Progenitor cell of endocrine pancreas (in vitro differentiated cells): ENCODE results near the gene CDK7. TPM values are rescaled to one million over a fixed set of nuclear protein-coding genes. Genes with fewer than 3 reads are reported as not detected.
A peak's percentile ranks its signal among the peaks of the same experiment; 100 is the strongest.

ENCODE experiments used
- DNase-seq: peaks from one replicate; pipeline ENCODE4 v3.0.0; 2021; ENCODE audit warnings: low spot score; ENCODE audit not compliant: unreplicated experiment
- H3K27ac Mint-ChIP-seq: 2 replicates; pipeline ENCODE4 v1.8.0; 2021; ENCODE audit warnings: mild to moderate bottlenecking, moderate library complexity, mixed read lengths
- H3K27me3 Mint-ChIP-seq: 2 replicates; pipeline ENCODE4 v1.8.0; 2021; ENCODE audit warnings: mixed read lengths
- H3K36me3 Mint-ChIP-seq: 2 replicates; pipeline ENCODE4 v1.8.0; 2022; ENCODE audit warnings: mixed read lengths; ENCODE audit not compliant: insufficient read depth
- H3K4me1 Mint-ChIP-seq: 2 replicates; pipeline ENCODE4 v1.8.0; 2021; ENCODE audit warnings: low read depth, mixed read lengths
- H3K4me3 Mint-ChIP-seq: 2 replicates; pipeline ENCODE4 v1.8.0; 2021; ENCODE audit warnings: low read depth, mild to moderate bottlenecking, moderate library complexity, mixed read lengths
- H3K9me3 Mint-ChIP-seq: 2 replicates; pipeline ENCODE4 v1.8.0; 2021; ENCODE audit warnings: low read depth, mixed read lengths
- CTCF ChIP-seq: fragments of 200-600 bp; sonication (generic); IDR thresholded peaks from one replicate; pipeline ENCODE4 v1.5.0; 2021; ENCODE audit warnings: antibody characterized with exemption, mild to moderate bottlenecking; ENCODE audit not compliant: unreplicated experiment
- total RNA-seq: library from RNA; stranded (reverse); gene quantifications from 2 replicates; pipeline ENCODE4 v1.2.1, GENCODE V29; 2021

The CDK7 gene
- total RNA-seq, 1 donor from 2014 or later: 30.8 TPM

GRCh38 chr5:69270840-69271239 lies 36.2 kb downstream of the CDK7 start:
- TF ChIP-seq CTCF: no peak
- Mint-ChIP-seq H3K4me1 (no peaks in the 10 kb centered on the region), H3K27me3 (no peaks in the 10 kb centered on the region), H3K36me3 (peaks cover 12% of the 10 kb centered on the region), H3K27ac (no peak overlapping the region), H3K9me3 (no peaks in the 10 kb centered on the region), H3K4me3 (no peak overlapping the region)
- no peak for DNase-seq

- TF ChIP-seq CTCF: no peak
- no peak overlapping the region for H3K4me3 Mint-ChIP-seq
- peaks cover 13% of the 10 kb centered on the region for H3K36me3 Mint-ChIP-seq
- no peak for DNase-seq
- no peaks in the 10 kb centered on the region for H3K9me3 Mint-ChIP-seq
- no peaks in the 10 kb centered on the region for H3K27me3 Mint-ChIP-seq
- H3K27ac Mint-ChIP-seq: peak overlapping the region; percentile 26
- no peaks in the 10 kb centered on the region for H3K4me1 Mint-ChIP-seq
Observed at GRCh38 chr5:69271376-69271775, 36.7 kb downstream of the CDK7 start.

GRCh38 chr5:69275563-69275962 lies 40.9 kb downstream of the CDK7 start:
- Mint-ChIP-seq H3K9me3 (no peaks in the 10 kb centered on the region), H3K27me3 (no peaks in the 10 kb centered on the region), H3K27ac (no peak overlapping the region), H3K36me3 (peaks cover 17% of the 10 kb centered on the region), H3K4me3 (no peak overlapping the region), H3K4me1 (no peaks in the 10 kb centered on the region)
- no peak for DNase-seq
- TF ChIP-seq CTCF: no peak

DNA sequence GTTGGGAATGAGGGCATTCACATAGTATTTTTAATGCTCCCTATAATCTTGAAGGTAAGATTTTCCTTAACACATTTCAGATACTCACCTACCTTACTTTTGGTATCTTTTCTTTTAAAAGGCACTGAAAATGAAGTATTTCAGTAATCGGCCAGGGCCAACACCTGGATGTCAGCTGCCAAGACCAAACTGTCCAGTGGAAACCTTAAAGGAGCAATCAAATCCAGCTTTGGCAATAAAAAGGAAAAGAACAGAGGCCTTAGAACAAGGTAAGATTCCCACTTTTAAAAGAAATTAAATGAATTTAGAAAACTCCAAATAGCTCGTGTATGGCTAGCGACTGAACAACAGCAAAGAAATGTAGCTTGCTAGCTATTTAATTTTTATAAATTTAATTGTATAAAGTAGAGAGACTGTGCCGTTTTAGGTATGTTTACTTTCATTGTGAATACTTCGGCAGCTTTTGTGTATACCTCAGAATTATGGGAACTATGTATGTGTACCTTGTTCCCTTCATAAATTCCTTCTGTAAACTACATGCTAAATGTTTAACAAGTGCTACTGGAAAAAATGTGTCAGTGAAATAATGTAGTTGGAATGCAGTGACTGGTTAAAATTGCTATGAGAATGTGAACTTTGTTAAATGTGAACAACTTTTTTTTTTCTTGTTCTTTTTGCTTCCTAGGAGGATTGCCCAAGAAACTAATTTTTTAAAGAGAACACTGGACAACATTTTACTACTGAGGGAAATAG lies 41.9 kb downstream of the CDK7 start:
- H3K27ac Mint-ChIP-seq: no peak overlapping the region
- TF ChIP-seq CTCF: no peak
- no peaks in the 10 kb centered on the region for H3K27me3 Mint-ChIP-seq
- DNase-seq: no peak
- peaks cover 13% of the 10 kb centered on the region for H3K36me3 Mint-ChIP-seq
- no peaks in the 10 kb centered on the region for H3K9me3 Mint-ChIP-seq
- no peak overlapping the region for H3K4me3 Mint-ChIP-seq
- no peaks in the 10 kb centered on the region for H3K4me1 Mint-ChIP-seq

GRCh38 chr5:69279517-69279916 lies 44.8 kb downstream of the CDK7 start:
- Mint-ChIP-seq H3K4me3 (no peak overlapping the region), H3K36me3 (peaks cover 17% of the 10 kb centered on the region), H3K27me3 (no peaks in the 10 kb centered on the region), H3K4me1 (no peaks in the 10 kb centered on the region), H3K9me3 (no peaks in the 10 kb centered on the region), H3K27ac (no peak overlapping the region)
- DNase-seq: no peak
- no peak for TF ChIP-seq CTCF
